Measurements from ENCODE around the gene PARD6G.

DNA sequence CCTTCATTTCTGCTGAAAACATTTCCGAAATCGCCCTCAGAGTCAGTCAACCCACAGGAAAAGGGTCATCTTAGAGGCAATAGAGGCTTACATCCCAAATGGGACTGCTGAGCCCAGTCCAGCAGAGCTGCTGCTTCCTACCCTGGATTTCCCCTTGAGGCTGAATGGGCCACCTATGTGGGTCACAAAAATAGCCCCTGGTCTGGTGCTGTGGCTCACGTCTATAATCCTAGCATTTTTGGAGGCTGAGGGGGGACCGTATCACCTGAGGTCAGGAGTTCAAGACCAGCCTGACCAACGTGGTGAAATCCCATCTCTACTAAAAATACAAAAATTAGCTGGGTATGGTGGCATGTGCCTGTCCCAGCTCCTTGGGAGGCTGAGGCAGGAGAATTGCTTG lies 88.9 kb downstream of the PARD6G start:
- TF ChIP-seq, protein P1, sequence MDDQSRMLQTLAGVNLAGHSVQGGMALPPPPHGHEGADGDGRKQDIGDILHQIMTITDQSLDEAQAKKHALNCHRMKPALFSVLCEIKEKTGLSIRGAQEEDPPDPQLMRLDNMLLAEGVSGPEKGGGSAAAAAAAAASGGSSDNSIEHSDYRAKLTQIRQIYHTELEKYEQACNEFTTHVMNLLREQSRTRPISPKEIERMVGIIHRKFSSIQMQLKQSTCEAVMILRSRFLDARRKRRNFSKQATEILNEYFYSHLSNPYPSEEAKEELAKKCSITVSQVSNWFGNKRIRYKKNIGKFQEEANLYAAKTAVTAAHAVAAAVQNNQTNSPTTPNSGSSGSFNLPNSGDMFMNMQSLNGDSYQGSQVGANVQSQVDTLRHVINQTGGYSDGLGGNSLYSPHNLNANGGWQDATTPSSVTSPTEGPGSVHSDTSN (IDR thresholded peaks at IDR 0.05; ENCODE audit: insufficient replicate concordance, low read depth, low read length), result no peak
- TF ChIP-seq, protein P2, sequence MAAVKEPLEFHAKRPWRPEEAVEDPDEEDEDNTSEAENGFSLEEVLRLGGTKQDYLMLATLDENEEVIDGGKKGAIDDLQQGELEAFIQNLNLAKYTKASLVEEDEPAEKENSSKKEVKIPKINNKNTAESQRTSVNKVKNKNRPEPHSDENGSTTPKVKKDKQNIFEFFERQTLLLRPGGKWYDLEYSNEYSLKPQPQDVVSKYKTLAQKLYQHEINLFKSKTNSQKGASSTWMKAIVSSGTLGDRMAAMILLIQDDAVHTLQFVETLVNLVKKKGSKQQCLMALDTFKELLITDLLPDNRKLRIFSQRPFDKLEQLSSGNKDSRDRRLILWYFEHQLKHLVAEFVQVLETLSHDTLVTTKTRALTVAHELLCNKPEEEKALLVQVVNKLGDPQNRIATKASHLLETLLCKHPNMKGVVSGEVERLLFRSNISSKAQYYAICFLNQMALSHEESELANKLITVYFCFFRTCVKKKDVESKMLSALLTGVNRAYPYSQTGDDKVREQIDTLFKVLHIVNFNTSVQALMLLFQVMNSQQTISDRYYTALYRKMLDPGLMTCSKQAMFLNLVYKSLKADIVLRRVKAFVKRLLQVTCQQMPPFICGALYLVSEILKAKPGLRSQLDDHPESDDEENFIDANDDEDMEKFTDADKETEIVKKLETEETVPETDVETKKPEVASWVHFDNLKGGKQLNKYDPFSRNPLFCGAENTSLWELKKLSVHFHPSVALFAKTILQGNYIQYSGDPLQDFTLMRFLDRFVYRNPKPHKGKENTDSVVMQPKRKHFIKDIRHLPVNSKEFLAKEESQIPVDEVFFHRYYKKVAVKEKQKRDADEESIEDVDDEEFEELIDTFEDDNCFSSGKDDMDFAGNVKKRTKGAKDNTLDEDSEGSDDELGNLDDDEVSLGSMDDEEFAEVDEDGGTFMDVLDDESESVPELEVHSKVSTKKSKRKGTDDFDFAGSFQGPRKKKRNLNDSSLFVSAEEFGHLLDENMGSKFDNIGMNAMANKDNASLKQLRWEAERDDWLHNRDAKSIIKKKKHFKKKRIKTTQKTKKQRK (IDR thresholded peaks at IDR 0.05; ENCODE audit: low read depth, low read length), result no peak
- no peak for TF ChIP-seq RELA (IDR thresholded peaks at IDR 0.05; ENCODE audit: borderline replicate concordance, partially characterized antibody)
- TF ChIP-seq POLR2A (IDR thresholded peaks at IDR 0.05; ENCODE audit: low read depth, low read length), result no peak
- TF ChIP-seq, protein P3, sequence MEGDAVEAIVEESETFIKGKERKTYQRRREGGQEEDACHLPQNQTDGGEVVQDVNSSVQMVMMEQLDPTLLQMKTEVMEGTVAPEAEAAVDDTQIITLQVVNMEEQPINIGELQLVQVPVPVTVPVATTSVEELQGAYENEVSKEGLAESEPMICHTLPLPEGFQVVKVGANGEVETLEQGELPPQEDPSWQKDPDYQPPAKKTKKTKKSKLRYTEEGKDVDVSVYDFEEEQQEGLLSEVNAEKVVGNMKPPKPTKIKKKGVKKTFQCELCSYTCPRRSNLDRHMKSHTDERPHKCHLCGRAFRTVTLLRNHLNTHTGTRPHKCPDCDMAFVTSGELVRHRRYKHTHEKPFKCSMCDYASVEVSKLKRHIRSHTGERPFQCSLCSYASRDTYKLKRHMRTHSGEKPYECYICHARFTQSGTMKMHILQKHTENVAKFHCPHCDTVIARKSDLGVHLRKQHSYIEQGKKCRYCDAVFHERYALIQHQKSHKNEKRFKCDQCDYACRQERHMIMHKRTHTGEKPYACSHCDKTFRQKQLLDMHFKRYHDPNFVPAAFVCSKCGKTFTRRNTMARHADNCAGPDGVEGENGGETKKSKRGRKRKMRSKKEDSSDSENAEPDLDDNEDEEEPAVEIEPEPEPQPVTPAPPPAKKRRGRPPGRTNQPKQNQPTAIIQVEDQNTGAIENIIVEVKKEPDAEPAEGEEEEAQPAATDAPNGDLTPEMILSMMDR (IDR thresholded peaks at IDR 0.05 in 2 of 3, conservative IDR thresholded peaks at IDR 0.05 in 1 of 3; ENCODE audit: control insufficient read depth in 2 of 3, extremely low read depth in 1 of 3, insufficient read depth in 1 of 3, low read depth in 3 of 3, low read length in 3 of 3), result no peak
- TF ChIP-seq, protein P4, sequence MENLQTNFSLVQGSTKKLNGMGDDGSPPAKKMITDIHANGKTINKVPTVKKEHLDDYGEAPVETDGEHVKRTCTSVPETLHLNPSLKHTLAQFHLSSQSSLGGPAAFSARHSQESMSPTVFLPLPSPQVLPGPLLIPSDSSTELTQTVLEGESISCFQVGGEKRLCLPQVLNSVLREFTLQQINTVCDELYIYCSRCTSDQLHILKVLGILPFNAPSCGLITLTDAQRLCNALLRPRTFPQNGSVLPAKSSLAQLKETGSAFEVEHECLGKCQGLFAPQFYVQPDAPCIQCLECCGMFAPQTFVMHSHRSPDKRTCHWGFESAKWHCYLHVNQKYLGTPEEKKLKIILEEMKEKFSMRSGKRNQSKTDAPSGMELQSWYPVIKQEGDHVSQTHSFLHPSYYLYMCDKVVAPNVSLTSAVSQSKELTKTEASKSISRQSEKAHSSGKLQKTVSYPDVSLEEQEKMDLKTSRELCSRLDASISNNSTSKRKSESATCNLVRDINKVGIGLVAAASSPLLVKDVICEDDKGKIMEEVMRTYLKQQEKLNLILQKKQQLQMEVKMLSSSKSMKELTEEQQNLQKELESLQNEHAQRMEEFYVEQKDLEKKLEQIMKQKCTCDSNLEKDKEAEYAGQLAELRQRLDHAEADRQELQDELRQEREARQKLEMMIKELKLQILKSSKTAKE (IDR thresholded peaks at IDR 0.05; ENCODE audit: low read depth, poor library complexity, severe bottlenecking), result no peak
- no peak for TF ChIP-seq ZBTB11 (CRISPR knock-in tag; IDR thresholded peaks at IDR 0.05)
- TF ChIP-seq ATF3 (IDR thresholded peaks at IDR 0.05; ENCODE audit: borderline replicate concordance, extremely low read depth, low read depth, low read length), result no peak
- no peak for TF ChIP-seq LARP7 (IDR thresholded peaks at IDR 0.05)

Measured in GM12878 (cell line).